ENCODE measurements around the gene ABHD17A.

ABHD17A gene

DNA sequence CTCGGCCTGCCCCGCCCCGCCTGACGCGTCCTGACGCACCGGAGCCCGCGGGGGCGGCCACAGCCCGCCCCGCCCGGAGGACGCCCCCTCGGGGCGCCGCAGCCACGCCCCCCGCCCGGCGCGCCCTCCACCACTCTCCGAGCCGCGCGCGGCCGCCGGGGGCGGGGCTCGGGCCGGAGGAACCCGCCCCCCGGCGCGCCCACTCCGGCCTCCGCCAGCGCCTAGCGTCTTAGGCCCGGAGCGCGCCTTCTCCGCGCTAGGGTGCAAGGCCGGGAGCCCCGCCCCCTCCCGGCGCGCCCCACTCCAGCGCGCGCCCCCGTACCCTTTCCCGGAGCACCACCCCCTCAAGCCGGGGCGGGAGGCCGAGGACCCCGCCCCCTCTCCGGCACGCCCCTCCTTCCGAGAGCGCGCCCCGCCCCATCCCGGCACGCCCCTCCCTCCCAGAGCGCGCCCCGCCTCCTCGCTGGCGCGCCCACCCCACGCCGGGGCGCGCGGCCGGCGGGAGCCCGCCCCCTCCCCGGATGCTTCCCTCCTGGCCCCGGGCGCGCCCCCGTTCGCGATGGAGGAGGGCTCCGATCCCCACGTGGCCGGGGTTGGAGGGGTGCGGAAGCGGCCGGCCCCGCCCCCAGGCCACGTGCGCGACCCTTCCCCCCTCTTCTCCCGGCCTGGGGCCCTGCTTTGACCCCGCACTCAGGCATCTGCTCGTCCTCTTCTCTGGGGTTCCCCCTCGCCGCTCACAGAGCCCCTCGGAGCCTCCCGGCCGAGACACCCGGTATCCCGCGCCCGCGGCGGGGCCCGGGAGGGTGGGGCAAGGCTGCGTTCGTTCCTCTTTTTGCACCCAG is 21.4 kb downstream of the ABHD17A start:
- Histone ChIP-seq H2BK5ac (ENCODE audit: low read length) (peak overlapping the region; percentile 99), H3K23ac (ENCODE audit: low read depth, low read length, poor library complexity) (peak overlapping the region; percentile 91), H3K14ac (ENCODE audit: low read length) (no peak overlapping the region), H3K27me3 (ENCODE audit: control insufficient read depth in 3 of 3, insufficient read depth in 3 of 3, low read depth in 1 of 3, low read length in 3 of 3) (peaks cover 7 to 39% (median 22%) of the 10 kb centered on the region in 3 experiments), H2BK12ac (ENCODE audit: low read length) (no peak overlapping the region), H3K4me3 (ENCODE audit: low read length in 2 of 2) (peak overlapping the region; percentile 90 to 95), H2AK5ac (ENCODE audit: low read depth, low read length) (peak overlapping the region; percentile 90), H3K4me2 (ENCODE audit: insufficient read depth, low read length, poor library complexity, severe bottlenecking) (peak overlapping the region; percentile 97), H4K8ac (ENCODE audit: low read depth, low read length) (no peak overlapping the region), H4K91ac (ENCODE audit: low read depth, low read length, poor library complexity) (no peak overlapping the region), H3K4ac (ENCODE audit: low read length) (no peak overlapping the region), H3K36me3 (replicated peaks in 1 of 2; ENCODE audit: control insufficient read depth in 2 of 2, insufficient read depth in 2 of 2, low read length in 2 of 2) (no peaks in the 10 kb centered on the region), H3K9me3 (replicated peaks in 1 of 2; ENCODE audit: control insufficient read depth in 2 of 2, insufficient read depth in 1 of 2, low read depth in 1 of 2, low read length in 2 of 2) (no peaks in the 10 kb centered on the region), H3K27ac (replicated peaks; ENCODE audit: low read length) (peak overlapping the region; percentile 76), H3K4me1 (ENCODE audit: control insufficient read depth in 2 of 2, insufficient read depth in 1 of 2, low read depth in 1 of 2, low read length in 2 of 2) (peaks cover 27 to 40% of the 10 kb centered on the region in 2 donors), H2BK120ac (ENCODE audit: low read depth, low read length) (no peak overlapping the region), H3K79me1 (ENCODE audit: low read depth, low read length) (peaks cover 14% of the 10 kb centered on the region), H2AFZ (ENCODE audit: low read length) (peak overlapping the region; percentile 97), H3K9ac (ENCODE audit: low read depth, low read length, poor library complexity) (peak overlapping the region; percentile 81), H3K18ac (ENCODE audit: low read length) (peak overlapping the region; percentile 95), H2BK15ac (ENCODE audit: low read length) (peak overlapping the region; percentile 53)
- DNase-seq (ENCODE audit: low spot score), result peak; percentile 94
- no CpG with 5 or more reads among the region's 115 CpGs for WGBS, 2 donors (ENCODE audit: extremely low coverage in 2 of 2, insufficient read length in 2 of 2, insufficient replicate concordance in 1 of 2)

- H4K8ac ChIP-seq (ENCODE audit: low read depth, low read length), result no peak within 1 kb of the TSS
- no peak within 1 kb of the TSS for H2BK12ac ChIP-seq (ENCODE audit: low read length)
- peak within 1 kb of the TSS; percentile 90 for H2AK5ac ChIP-seq (ENCODE audit: low read depth, low read length)
- peaks cover 7 to 44% (median 22%) of the 10 kb centered on the region in 3 experiments for H3K27me3 ChIP-seq (ENCODE audit: control insufficient read depth in 3 of 3, insufficient read depth in 3 of 3, low read depth in 1 of 3, low read length in 3 of 3)
- whole genome bisulfite sequencing, 2 donors (ENCODE audit: extremely low coverage in 2 of 2, insufficient read length in 2 of 2, insufficient replicate concordance in 1 of 2), result no CpG with 5 or more reads among the region's 63 CpGs
- peaks cover 15% of the 10 kb centered on the region for H3K79me1 ChIP-seq (ENCODE audit: low read depth, low read length)
- no peak within 1 kb of the TSS for H2BK120ac ChIP-seq (ENCODE audit: low read depth, low read length)
- H2BK5ac ChIP-seq (ENCODE audit: low read length), result peak within 1 kb of the TSS; percentile 99
- H3K14ac ChIP-seq (ENCODE audit: low read length), result no peak within 1 kb of the TSS
- H3K27ac ChIP-seq (replicated peaks; ENCODE audit: low read length), result peak within 1 kb of the TSS; percentile 76
- DNase-seq (ENCODE audit: low spot score), result no peak
- H3K18ac ChIP-seq (ENCODE audit: low read length), result peak within 1 kb of the TSS; percentile 95
- peak within 1 kb of the TSS; percentile 53 for H2BK15ac ChIP-seq (ENCODE audit: low read length)
- H3K4me1 ChIP-seq (ENCODE audit: control insufficient read depth in 2 of 2, insufficient read depth in 1 of 2, low read depth in 1 of 2, low read length in 2 of 2), result peaks cover 29 to 45% of the 10 kb centered on the region in 2 donors
- H4K91ac ChIP-seq (ENCODE audit: low read depth, low read length, poor library complexity), result no peak within 1 kb of the TSS
- H3K9ac ChIP-seq (ENCODE audit: low read depth, low read length, poor library complexity), result peak within 1 kb of the TSS; percentile 88
- H3K36me3 ChIP-seq (replicated peaks in 1 of 2; ENCODE audit: control insufficient read depth in 2 of 2, insufficient read depth in 2 of 2, low read length in 2 of 2), result no peaks in the 10 kb centered on the region
- peak within 1 kb of the TSS; percentile 90 to 95 for H3K4me3 ChIP-seq (ENCODE audit: low read length in 2 of 2)
- no peaks in the 10 kb centered on the region for H3K9me3 ChIP-seq (replicated peaks in 1 of 2; ENCODE audit: control insufficient read depth in 2 of 2, insufficient read depth in 1 of 2, low read depth in 1 of 2, low read length in 2 of 2)
- H3K23ac ChIP-seq (ENCODE audit: low read depth, low read length, poor library complexity), result peak within 1 kb of the TSS; percentile 91
- no peak within 1 kb of the TSS for H3K4ac ChIP-seq (ENCODE audit: low read length)
- H2AFZ ChIP-seq (ENCODE audit: low read length), result peak within 1 kb of the TSS; percentile 97
- peak within 1 kb of the TSS; percentile 97 for H3K4me2 ChIP-seq (ENCODE audit: insufficient read depth, low read length, poor library complexity, severe bottlenecking)
Measured at GRCh38 chr19:1863328-1863637, 22.0 kb downstream of the ABHD17A start, which contains the start of gene KLF16. Gene KLF16 (minus strand): TSS chr19:1863579. CDS start chr19:1863497, 82 bp downstream.

DNA sequence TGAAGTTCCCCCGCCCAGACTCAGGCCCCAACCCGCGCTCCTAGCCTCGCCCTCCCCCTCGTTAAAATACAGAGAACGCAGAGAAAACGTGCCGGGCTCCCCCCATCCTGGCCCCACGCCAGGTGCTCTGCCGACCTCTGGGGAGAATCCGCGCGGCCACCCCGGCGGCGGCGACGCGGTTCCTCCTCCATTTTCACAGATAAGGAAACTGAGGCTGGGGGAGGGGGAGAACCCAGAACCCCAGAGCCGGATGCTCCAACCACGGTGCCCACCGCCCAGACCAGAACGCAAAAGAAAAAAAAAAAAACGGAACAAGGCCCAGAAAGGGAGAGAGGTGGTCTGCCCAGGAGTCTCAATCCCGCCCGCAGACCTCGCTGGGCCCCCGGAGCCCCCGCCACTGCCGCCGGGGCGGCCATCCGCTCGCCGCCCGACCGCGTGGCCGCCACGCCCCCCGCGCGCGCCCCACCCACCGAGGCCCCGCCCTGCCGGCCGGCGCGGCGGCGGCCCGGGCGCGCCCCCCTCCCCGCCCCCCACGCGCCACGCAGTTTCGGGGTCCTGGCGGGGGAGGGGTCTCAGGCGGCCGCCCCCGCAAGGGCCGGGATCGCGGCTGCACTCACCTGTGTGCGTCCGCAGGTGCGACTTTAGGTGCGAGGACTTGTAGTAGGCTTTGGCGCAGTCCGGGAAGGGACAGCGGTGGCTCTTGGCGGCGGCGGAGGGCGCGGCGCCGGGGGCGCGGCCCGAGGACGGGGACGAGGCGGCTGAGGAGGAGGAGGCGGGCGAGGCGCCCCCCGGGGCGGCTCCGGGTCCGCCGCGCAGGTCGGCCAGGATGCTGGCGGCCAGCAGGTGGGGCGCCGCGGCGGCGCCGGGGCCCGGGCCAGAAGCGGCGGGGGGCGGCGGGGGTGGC is 22.6 kb downstream of the ABHD17A start:
- peak overlapping the region; percentile 87 for H2BK5ac ChIP-seq (ENCODE audit: low read length)
- H3K9ac ChIP-seq (ENCODE audit: low read depth, low read length, poor library complexity), result peak overlapping the region; percentile 88
- peak overlapping the region; percentile 84 for H2AK5ac ChIP-seq (ENCODE audit: low read depth, low read length)
- no peak for DNase-seq (ENCODE audit: low spot score)
- H3K36me3 ChIP-seq (replicated peaks in 1 of 2; ENCODE audit: control insufficient read depth in 2 of 2, insufficient read depth in 2 of 2, low read length in 2 of 2), result no peaks in the 10 kb centered on the region
- peaks cover 15% of the 10 kb centered on the region for H3K79me1 ChIP-seq (ENCODE audit: low read depth, low read length)
- peaks cover 7 to 50% (median 22%) of the 10 kb centered on the region in 3 experiments for H3K27me3 ChIP-seq (ENCODE audit: control insufficient read depth in 3 of 3, insufficient read depth in 3 of 3, low read depth in 1 of 3, low read length in 3 of 3)
- H3K4me1 ChIP-seq (ENCODE audit: control insufficient read depth in 2 of 2, insufficient read depth in 1 of 2, low read depth in 1 of 2, low read length in 2 of 2), result peaks cover 32 to 48% of the 10 kb centered on the region in 2 donors
- no CpG with 5 or more reads among the region's 109 CpGs for WGBS, 2 donors (ENCODE audit: extremely low coverage in 2 of 2, insufficient read length in 2 of 2, insufficient replicate concordance in 1 of 2)
- no peak overlapping the region for H4K8ac ChIP-seq (ENCODE audit: low read depth, low read length)
- no peak overlapping the region for H2BK15ac ChIP-seq (ENCODE audit: low read length)
- no peak overlapping the region for H4K91ac ChIP-seq (ENCODE audit: low read depth, low read length, poor library complexity)
- no peak overlapping the region for H3K4ac ChIP-seq (ENCODE audit: low read length)
- H3K27ac ChIP-seq (replicated peaks; ENCODE audit: low read length), result no peak overlapping the region
- peak overlapping the region; percentile 97 for H3K4me2 ChIP-seq (ENCODE audit: insufficient read depth, low read length, poor library complexity, severe bottlenecking)
- H3K23ac ChIP-seq (ENCODE audit: low read depth, low read length, poor library complexity), result peak overlapping the region; percentile 80
- H3K18ac ChIP-seq (ENCODE audit: low read length), result peak overlapping the region; percentile 81
- H3K9me3 ChIP-seq (replicated peaks in 1 of 2; ENCODE audit: control insufficient read depth in 2 of 2, insufficient read depth in 1 of 2, low read depth in 1 of 2, low read length in 2 of 2), result no peaks in the 10 kb centered on the region
- H3K4me3 ChIP-seq (ENCODE audit: low read length in 2 of 2), result peak overlapping the region; percentile 90 to 95
- no peak overlapping the region for H2BK12ac ChIP-seq (ENCODE audit: low read length)
- H3K14ac ChIP-seq (ENCODE audit: low read length), result no peak overlapping the region
- no peak overlapping the region for H2BK120ac ChIP-seq (ENCODE audit: low read depth, low read length)
- H2AFZ ChIP-seq (ENCODE audit: low read length), result peak overlapping the region; percentile 87
